ENCODE results near the gene PRCC. TPM values are rescaled to one million over a fixed set of nuclear protein-coding genes. Genes with fewer than 3 reads are reported as not detected.

PRCC gene
- total and polyA plus RNA-seq, 12 donors: 32.1 to 56.9 (median 44.2) TPM

GRCh38 chr1:156725683-156726280 is 41.6 kb upstream of the PRCC start:
- Histone ChIP-seq H3K9me3 (no peaks in the 10 kb centered on the region), H3K4me3 (peak overlapping the region in 9 of 10 donors; percentile 14 to 86 (median 36)), H3K4me1 (peaks cover 21 to 52% (median 44%) of the 10 kb centered on the region in 9 donors), H3K27ac (peak overlapping the region in 4 of 10 donors; percentile 2 to 37 (median 22)), H3K36me3 (peaks cover 0 to 48% (median 20%) of the 10 kb centered on the region in 9 donors), H3K27me3 (no peaks in the 10 kb centered on the region)
- intact Hi-C loops (cut with DNase I): loop anchor here in 9 of 10 donors (1.0 to 10.0 kb wide), 10 partner anchors 16 to 199 kb away; partner anchors contain the start of genes PRCC (in 4 of the 9), INSRR (in 2 of the 9), PEAR1 (in 2 of the 9) and LRRC71 (in 1 of the 9)
- TF ChIP-seq CTCF (IDR thresholded peaks at IDR 0.05): peak; percentile 78 to 98 (median 96)
- ATAC-seq (peak; percentile 56 to 81 (median 70)), DNase-seq (peak; percentile 88 to 89)
- 11 to 12% methylated on average over 18 of the region's 18 CpGs for WGBS, 2 donors

- WGBS, 2 donors: 55 to 56% methylated on average over 15 of the region's 15 CpGs
- Histone ChIP-seq H3K4me1 (peaks cover 21 to 52% (median 44%) of the 10 kb centered on the region in 9 donors), H3K27ac (peak overlapping the region in 1 of 10 donors; percentile 2), H3K4me3 (peak overlapping the region in 6 of 10 donors; percentile 36 to 86 (median 60)), H3K27me3 (no peaks in the 10 kb centered on the region), H3K36me3 (peaks cover 0 to 39% (median 20%) of the 10 kb centered on the region in 9 donors), H3K9me3 (no peaks in the 10 kb centered on the region)
- TF ChIP-seq CTCF (IDR thresholded peaks at IDR 0.05): peak in 8 of 9 donors; percentile 13 to 59 (median 55)
- ATAC-seq (peak in 1 of 8 donors; percentile 15), DNase-seq (peak in 1 of 2 donors; percentile 56)
- intact Hi-C loops (cut with DNase I): loop anchor here in 8 of 10 donors (1.0 to 10.0 kb wide), 8 partner anchors 15 to 198 kb away; partner anchors contain the start of genes PRCC (in 4 of the 8), INSRR (in 2 of the 8), PEAR1 (in 2 of the 8) and LRRC71 (in 1 of the 8)
Observed at GRCh38 chr1:156726549-156727226, 40.6 kb upstream of the PRCC start.

- peaks cover 21 to 52% (median 44%) of the 10 kb centered on the region in 9 donors for H3K4me1 ChIP-seq
- TF ChIP-seq CTCF (IDR thresholded peaks at IDR 0.05): no peak
- intact Hi-C loops (cut with DNase I): loop anchor here in 8 of 10 donors (2.0 to 10.0 kb wide), 6 partner anchors 40 to 197 kb away; partner anchors contain the start of genes PRCC (in 4 of the 8), INSRR (in 2 of the 8), PEAR1 (in 2 of the 8) and LRRC71 (in 1 of the 8)
- no peaks in the 10 kb centered on the region for H3K9me3 ChIP-seq
- 52 to 59% methylated on average over 7 of the region's 7 CpGs for WGBS, 2 donors
- peak overlapping the region in 6 of 10 donors; percentile 93 to 98 (median 97) for H3K27ac ChIP-seq
- no peak for ATAC-seq
- no peaks in the 10 kb centered on the region for H3K27me3 ChIP-seq
- H3K36me3 ChIP-seq: peaks cover 0 to 40% (median 20%) of the 10 kb centered on the region in 9 donors
- DNase-seq: no peak
- H3K4me3 ChIP-seq: peak overlapping the region; percentile 57 to 86 (median 78)
Observed at GRCh38 chr1:156727492-156727891, 39.8 kb upstream of the PRCC start.

Measured in heart right ventricle (tissue), 16 donors.